K562 (cell line): ENCODE results near the gene EIF3I. TPM values are rescaled to one million over a fixed set of nuclear protein-coding genes. Genes with fewer than 3 reads are reported as not detected.
A peak's percentile ranks its signal among the peaks of the same experiment; 100 is the strongest.

Experiments
- BDP1 ChIP-seq: IDR thresholded peaks from 3 replicates; pipeline ENCODE4 v1.6.1; 2011; ENCODE audit not compliant: insufficient read length, insufficient read depth
- CBFA2T3 ChIP-seq: fragments of 450-650 bp; IDR thresholded peaks from 2 replicates; pipeline ENCODE4 v1.6.1; 2017
- CBX8 ChIP-seq: fragments of 200-600 bp; sonication (generic); IDR thresholded peaks from 2 replicates; pipeline ENCODE4 v1.6.1; 2012; ENCODE audit warnings: borderline replicate concordance, mixed run types, low read depth, mild to moderate bottlenecking, moderate library complexity, mixed read lengths, low read length, control low read depth, inconsistent platforms; ENCODE audit not compliant: poor library complexity, severe bottlenecking; ENCODE audit errors: extremely low read depth
- CREB3L1 ChIP-seq: fragments of 450-650 bp; IDR thresholded peaks from 2 replicates; pipeline ENCODE4 v1.6.1; 2014; ENCODE audit warnings: low read depth, mild to moderate bottlenecking, moderate library complexity, borderline replicate concordance
- HDAC1 ChIP-seq, 2 experiments: fragments of 450-650 bp; IDR thresholded peaks; 2 replicates each; pipeline ENCODE4 v1.6.1; 2016 to 2017; ENCODE audit warnings: inconsistent platforms in 1 of 2, mild to moderate bottlenecking in 1 of 2, moderate library complexity in 1 of 2
- HLTF ChIP-seq: fragments of 450-650 bp; IDR thresholded peaks from 2 replicates; pipeline ENCODE4 v1.6.1; 2016
- JUND ChIP-seq, 2 experiments: IDR thresholded peaks; 2 replicates in 1 of 2; 3 replicates in 1 of 2; pipeline ENCODE4 v1.6.1; 2011; ENCODE audit warnings: borderline replicate concordance in 2 of 2, low read depth in 2 of 2, low read length in 2 of 2, improper control_type of control experiment in 1 of 2, missing biosample characterization in 1 of 2, missing genetic modification characterization in 1 of 2, missing genetic modification reagents in 1 of 2
- KDM4B ChIP-seq, 2 experiments: fragments of 450-650 bp in 1 of 2; sonication (generic) in 1 of 2; IDR thresholded peaks; 2 replicates each; pipeline ENCODE4 v1.6.1; 2016 to 2017; ENCODE audit warnings: borderline replicate concordance in 2 of 2, antibody characterized with exemption in 1 of 2, low read depth in 1 of 2, mild to moderate bottlenecking in 1 of 2
- KLF10 ChIP-seq: fragments of 250-450 bp; sonication (Bioruptor Pico); IDR thresholded peaks from 2 replicates; pipeline ENCODE4 v1.6.1; 2021; ENCODE audit warnings: matching md5 sums
- LEF1 ChIP-seq: fragments of 450-650 bp; IDR thresholded peaks from 2 replicates; pipeline ENCODE4 v1.6.1; 2016; ENCODE audit warnings: mild to moderate bottlenecking
- MAX ChIP-seq: sonication (generic); formaldehyde crosslinking; IDR thresholded peaks from 2 replicates; pipeline ENCODE4 v1.9.0; 2022; ENCODE audit warnings: mild to moderate bottlenecking, missing genetic modification reagents
- MCM5 ChIP-seq: fragments of 450-650 bp; IDR thresholded peaks from 2 replicates; pipeline ENCODE4 v1.6.1; 2016; ENCODE audit warnings: low read depth
- MECOM ChIP-seq: fragments of 250-450 bp; sonication (Bioruptor Pico); IDR thresholded peaks from 2 replicates; pipeline ENCODE4 v1.8.0; 2022; ENCODE audit warnings: inconsistent platforms
- MTA2 ChIP-seq: fragments of 450-650 bp; IDR thresholded peaks from 2 replicates; pipeline ENCODE4 v1.6.1; 2016; ENCODE audit warnings: low read depth
- NCOA4 ChIP-seq: fragments of 450-650 bp; IDR thresholded peaks from 2 replicates; pipeline ENCODE4 v1.6.1; 2018; ENCODE audit warnings: mild to moderate bottlenecking; ENCODE audit not compliant: partially characterized antibody
- RBFOX2 ChIP-seq: fragments of 200-400 bp; formaldehyde crosslinking; IDR thresholded peaks from 2 replicates; pipeline ENCODE4 v1.6.1; 2017; ENCODE audit warnings: low read depth, mild to moderate bottlenecking, low read length, moderate library complexity
- SRSF7 ChIP-seq: fragments of 200-400 bp; formaldehyde crosslinking; optimal IDR thresholded peaks from 2 replicates; pipeline ENCODE3; 2017; ENCODE audit warnings: mild to moderate bottlenecking, low read depth, low read length
- TCF7 ChIP-seq: sonication (generic); IDR thresholded peaks from 2 replicates; pipeline ENCODE4 v1.6.1; 2016; ENCODE audit warnings: antibody characterized with exemption, borderline replicate concordance
- ZBTB1 ChIP-seq: sonication (generic); formaldehyde crosslinking; IDR thresholded peaks from 2 replicates; pipeline ENCODE4 v1.8.1; 2023; ENCODE audit warnings: missing genetic modification reagents, low read depth, mild to moderate bottlenecking, borderline replicate concordance
- ZBTB5 ChIP-seq: fragments of 450-650 bp; IDR thresholded peaks from 2 replicates; pipeline ENCODE4 v1.6.1; 2017; ENCODE audit warnings: antibody characterized with exemption
- ZBTB7A ChIP-seq: IDR thresholded peaks from 2 replicates; pipeline ENCODE4 v1.6.1; 2011; ENCODE audit warnings: low read depth, mild to moderate bottlenecking, low read length, moderate library complexity, borderline replicate concordance; ENCODE audit not compliant: control insufficient read depth
- ZC3H11A ChIP-seq: IDR thresholded peaks from 2 replicates; pipeline ENCODE4 v1.6.1; 2012; ENCODE audit warnings: low read depth, low read length, improper control_type of control experiment
- polyA plus RNA-seq, 8 experiments: library from polyadenylated mRNA; depleted of rRNA in 4 of 8; stranded (reverse) in 5 of 8; unstranded in 3 of 8; fragments of >200 nt; fragmentation: Nextera tagmentation in 2 of 8; fragmentation: Illumina TruSeq in 1 of 8; extraction: Ambion mirVana in 2 of 8; extraction: Trizol in 1 of 8; gene quantifications; 2 replicates each; pipeline versions ENCODE4 v1.2.1 to v1.2.3, GENCODE V29; 2011 to 2014; ENCODE audit warnings: inconsistent platforms in 1 of 8, missing spikeins in 1 of 8
- total RNA-seq, 7 experiments: library from RNA; depleted of rRNA in 6 of 7; stranded (reverse); fragments of >200 nt in 6 of 7; fragmentation: Illumina TruSeq in 2 of 7; extraction: Trizol in 2 of 7; gene quantifications; 2 replicates each; pipeline versions ENCODE4 v1.2.1 to v1.2.3, GENCODE V29; 2011 to 2021; ENCODE audit warnings: low replicate concordance in 1 of 7
- TF ChIP-seq, protein P1 (sequence below): sonication (generic); formaldehyde crosslinking; IDR thresholded peaks from 2 replicates; pipeline ENCODE4 v1.8.1; 2023; ENCODE audit warnings: mild to moderate bottlenecking, missing genetic modification reagents

EIF3I gene
- total and polyA plus RNA-seq, 9 of the 15 experiments (the other 6 are each of a cell fraction or from before 2014, with no cell fraction given): 414 to 1,526 (median 635) TPM

GRCh38 chr1:32201011-32201855 lies 21.0 kb upstream of the EIF3I start (continued):
- TF ChIP-seq MAX (CRISPR knock-in tag) (no peak), MTA2 (no peak), TCF7 (no peak), KLF10 (CRISPR knock-in tag) (no peak), CBX8 (no peak), MCM5 (no peak), LEF1 (no peak), ZC3H11A (no peak), HLTF (no peak), NCOA4 (no peak), HDAC1 (IDR thresholded peaks at IDR 0.05) (peak in 1 of 2 experiments; percentile 38; a peak in 2 of 4 replicates), RBFOX2 (peak; percentile 48), ZBTB1 (CRISPR knock-in tag) (no peak), ZBTB5 (no peak), CREB3L1 (no peak; the same call in 1 of the 2 replicates), JUND (IDR thresholded peaks at IDR 0.05; ENCODE audit: borderline replicate concordance, low read depth, low read length) (peak; percentile 15; the same call in 1 of the 2 replicates), JUND (tag; IDR thresholded peaks at IDR 0.05; ENCODE audit: borderline replicate concordance, low read depth, low read length) (no peak), CBFA2T3 (no peak), BDP1 (no peak), MECOM (CRISPR knock-in tag) (no peak), ZBTB7A (peak; percentile 16), SRSF7 (no peak), KDM4B (IDR thresholded peaks at IDR 0.05; ENCODE audit: borderline replicate concordance in 2 of 2, low read depth in 1 of 2) (peak in 1 of 2 experiments; percentile 24; a peak in 1 of 4 replicates)
- TF ChIP-seq, protein P1, sequence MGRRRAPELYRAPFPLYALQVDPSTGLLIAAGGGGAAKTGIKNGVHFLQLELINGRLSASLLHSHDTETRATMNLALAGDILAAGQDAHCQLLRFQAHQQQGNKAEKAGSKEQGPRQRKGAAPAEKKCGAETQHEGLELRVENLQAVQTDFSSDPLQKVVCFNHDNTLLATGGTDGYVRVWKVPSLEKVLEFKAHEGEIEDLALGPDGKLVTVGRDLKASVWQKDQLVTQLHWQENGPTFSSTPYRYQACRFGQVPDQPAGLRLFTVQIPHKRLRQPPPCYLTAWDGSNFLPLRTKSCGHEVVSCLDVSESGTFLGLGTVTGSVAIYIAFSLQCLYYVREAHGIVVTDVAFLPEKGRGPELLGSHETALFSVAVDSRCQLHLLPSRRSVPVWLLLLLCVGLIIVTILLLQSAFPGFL (CRISPR knock-in tag): no peak
